ENCODE measurements around the gene MAP2K3.

The MAP2K3 gene

DNA sequence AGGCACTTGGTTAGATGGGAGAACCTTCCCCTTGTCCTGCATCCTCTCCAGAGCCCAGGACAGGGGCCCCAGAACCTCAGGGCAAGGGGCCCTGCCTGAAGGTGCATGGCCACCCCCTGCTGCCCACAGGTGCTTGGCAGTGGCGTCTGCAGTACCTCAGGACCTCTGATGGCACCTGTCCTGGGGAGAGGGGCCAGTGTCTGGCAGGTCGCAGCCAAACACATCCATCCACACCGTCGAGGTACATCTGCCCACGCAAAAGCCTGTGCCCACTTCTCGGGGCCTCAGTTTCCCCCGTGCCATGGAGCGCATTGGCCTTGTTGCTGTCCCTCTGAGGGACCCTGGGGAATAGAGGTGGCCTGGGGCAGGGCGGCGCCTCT, 9.3 kb downstream of the MAP2K3 start:
- ATAC-seq (no peak), DNase-seq (no peak)
- H3K9me3 Mint-ChIP-seq = no peaks in the 10 kb centered on the region
- peaks cover 3% of the 10 kb centered on the region for H3K27me3 Mint-ChIP-seq
- peaks cover 36% of the 10 kb centered on the region for H3K4me1 Mint-ChIP-seq
- no peak overlapping the region for H3K27ac Mint-ChIP-seq
- H3K36me3 Mint-ChIP-seq (ENCODE audit: low read depth) = peaks cover 28% of the 10 kb centered on the region
- H3K4me3 Mint-ChIP-seq = no peak overlapping the region

DNA sequence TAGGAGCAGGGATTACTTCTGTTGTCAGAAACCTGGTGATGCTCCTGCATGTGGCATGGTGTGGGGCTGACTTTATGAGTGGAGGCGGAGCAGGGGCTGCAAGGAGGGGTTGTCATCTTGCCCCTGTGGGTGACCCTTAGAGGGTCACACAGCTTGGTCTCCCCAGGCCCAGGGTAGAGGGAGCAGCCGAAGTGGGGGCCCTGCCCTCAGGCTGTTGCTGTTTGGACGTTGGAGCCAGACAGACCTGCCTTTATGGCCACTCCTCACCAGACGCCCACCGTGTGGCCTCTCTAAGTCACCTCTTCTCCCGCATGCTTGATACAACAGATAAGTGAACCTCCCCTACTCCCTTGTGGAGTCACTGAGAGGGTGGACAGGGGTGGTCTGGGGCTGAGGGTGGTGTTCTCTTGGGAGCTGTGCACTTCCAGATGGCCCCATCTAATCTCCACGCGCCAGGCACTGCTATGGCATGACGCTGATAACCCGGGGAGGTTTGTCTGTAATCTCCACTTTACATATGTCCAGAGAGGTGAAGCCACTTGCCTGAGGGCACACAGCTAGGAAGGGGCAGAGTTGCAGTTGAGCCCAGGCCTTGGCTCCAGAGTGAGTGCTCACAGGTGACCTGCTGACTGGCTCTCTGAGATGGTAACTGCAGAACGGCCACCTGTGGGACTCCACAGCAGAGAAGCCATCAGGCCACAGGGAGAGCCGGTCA, 10.0 kb downstream of the MAP2K3 start:
- peaks cover 26% of the 10 kb centered on the region for H3K36me3 Mint-ChIP-seq (ENCODE audit: low read depth)
- no peak for ATAC-seq
- H3K27ac Mint-ChIP-seq = peak overlapping the region; percentile 21
- no peak for DNase-seq
- H3K9me3 Mint-ChIP-seq = no peaks in the 10 kb centered on the region
- peaks cover 30% of the 10 kb centered on the region for H3K4me1 Mint-ChIP-seq
- H3K4me3 Mint-ChIP-seq = no peak overlapping the region
- peaks cover 3% of the 10 kb centered on the region for H3K27me3 Mint-ChIP-seq

- no peak for DNase-seq
- Mint-ChIP-seq H3K36me3 (ENCODE audit: low read depth) (peaks cover 33% of the 10 kb centered on the region), H3K4me3 (no peak overlapping the region), H3K27ac (no peak overlapping the region), H3K27me3 (peaks cover 3% of the 10 kb centered on the region), H3K9me3 (no peaks in the 10 kb centered on the region), H3K4me1 (peaks cover 25% of the 10 kb centered on the region)
- ATAC-seq = peak; percentile 4
Observed at GRCh38 chr17:21295036-21295952, 10.8 kb downstream of the MAP2K3 start.

DNA sequence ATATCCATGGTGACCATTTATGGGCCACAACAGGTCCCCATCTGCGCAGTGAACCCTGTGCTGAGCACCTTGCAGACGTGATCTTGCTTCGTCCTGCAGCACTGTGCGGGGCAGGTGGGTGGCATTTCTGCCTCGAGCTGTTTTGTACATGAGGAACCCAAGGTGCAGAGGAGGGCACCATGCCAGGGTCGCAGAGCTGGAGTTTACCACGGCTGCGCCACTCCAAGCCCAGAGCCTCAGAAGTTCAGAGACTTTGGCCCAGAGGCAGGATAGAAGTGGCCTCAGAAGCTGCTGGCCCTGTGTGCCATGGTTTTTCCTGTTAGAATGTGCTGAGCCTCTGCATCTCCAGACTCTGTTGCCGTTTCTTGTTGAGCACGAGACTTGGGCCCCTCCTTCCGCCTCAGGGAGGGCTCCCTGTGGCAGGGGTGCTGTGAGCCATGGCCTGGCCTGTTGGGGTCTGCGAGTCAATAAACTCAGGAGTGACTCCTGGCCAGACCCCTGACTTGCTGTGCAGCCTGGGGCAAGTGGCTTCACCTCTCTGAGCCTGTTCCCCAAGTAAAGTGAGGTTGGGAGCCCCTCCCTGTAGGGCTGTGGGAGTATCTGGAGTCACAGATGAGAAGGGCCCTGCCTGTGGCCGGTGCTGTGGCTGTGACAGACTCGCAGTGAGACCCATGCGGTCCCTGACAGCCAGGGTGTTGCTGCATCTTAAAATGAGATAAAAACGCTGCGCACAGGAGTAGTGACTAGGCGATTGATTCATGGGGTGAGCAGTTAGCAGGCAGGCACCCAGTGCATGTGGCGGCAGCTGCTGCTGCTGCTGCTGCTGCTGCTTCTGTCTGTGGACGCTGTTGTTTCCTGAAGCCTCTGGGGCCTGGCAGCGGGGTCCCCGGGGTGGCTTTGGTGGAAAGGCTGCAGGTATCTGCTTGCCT, 11.8 kb downstream of the MAP2K3 start:
- H3K36me3 Mint-ChIP-seq (ENCODE audit: low read depth) = peaks cover 37% of the 10 kb centered on the region
- H3K27me3 Mint-ChIP-seq = no peaks in the 10 kb centered on the region
- peaks cover 15% of the 10 kb centered on the region for H3K4me1 Mint-ChIP-seq
- no peaks in the 10 kb centered on the region for H3K9me3 Mint-ChIP-seq
- no peak overlapping the region for H3K27ac Mint-ChIP-seq
- no peak for DNase-seq
- no peak overlapping the region for H3K4me3 Mint-ChIP-seq
- no peak for ATAC-seq

- no peaks in the 10 kb centered on the region for H3K27me3 Mint-ChIP-seq
- peaks cover 11% of the 10 kb centered on the region for H3K4me1 Mint-ChIP-seq
- DNase-seq = no peak
- ATAC-seq = no peak
- H3K9me3 Mint-ChIP-seq = no peaks in the 10 kb centered on the region
- no peak overlapping the region for H3K27ac Mint-ChIP-seq
- H3K4me3 Mint-ChIP-seq = no peak overlapping the region
- H3K36me3 Mint-ChIP-seq (ENCODE audit: low read depth) = peaks cover 32% of the 10 kb centered on the region
Observed at GRCh38 chr17:21297026-21297520, 12.6 kb downstream of the MAP2K3 start.

GRCh38 chr17:21297597-21297996, 13.1 kb downstream of the MAP2K3 start:
- DNase-seq (no peak), ATAC-seq (no peak)
- H3K36me3 Mint-ChIP-seq (ENCODE audit: low read depth) = peaks cover 35% of the 10 kb centered on the region
- H3K27ac Mint-ChIP-seq = no peak overlapping the region
- H3K4me3 Mint-ChIP-seq = no peak overlapping the region
- H3K27me3 Mint-ChIP-seq = no peaks in the 10 kb centered on the region
- H3K9me3 Mint-ChIP-seq = no peaks in the 10 kb centered on the region
- H3K4me1 Mint-ChIP-seq = peaks cover 11% of the 10 kb centered on the region

- Mint-ChIP-seq H3K4me1 (peaks cover 9% of the 10 kb centered on the region), H3K9me3 (no peaks in the 10 kb centered on the region), H3K27ac (no peak overlapping the region), H3K36me3 (ENCODE audit: low read depth) (peaks cover 37% of the 10 kb centered on the region), H3K4me3 (no peak overlapping the region), H3K27me3 (no peaks in the 10 kb centered on the region)
- DNase-seq = no peak
- no peak for ATAC-seq
Observed at GRCh38 chr17:21298056-21298982, 13.8 kb downstream of the MAP2K3 start.

GRCh38 chr17:21298983-21299519, 14.5 kb downstream of the MAP2K3 start:
- Mint-ChIP-seq H3K4me1 (peaks cover 9% of the 10 kb centered on the region), H3K27me3 (no peaks in the 10 kb centered on the region), H3K9me3 (no peaks in the 10 kb centered on the region), H3K27ac (no peak overlapping the region), H3K4me3 (no peak overlapping the region), H3K36me3 (ENCODE audit: low read depth) (peaks cover 44% of the 10 kb centered on the region)
- ATAC-seq (no peak), DNase-seq (no peak)

DNA sequence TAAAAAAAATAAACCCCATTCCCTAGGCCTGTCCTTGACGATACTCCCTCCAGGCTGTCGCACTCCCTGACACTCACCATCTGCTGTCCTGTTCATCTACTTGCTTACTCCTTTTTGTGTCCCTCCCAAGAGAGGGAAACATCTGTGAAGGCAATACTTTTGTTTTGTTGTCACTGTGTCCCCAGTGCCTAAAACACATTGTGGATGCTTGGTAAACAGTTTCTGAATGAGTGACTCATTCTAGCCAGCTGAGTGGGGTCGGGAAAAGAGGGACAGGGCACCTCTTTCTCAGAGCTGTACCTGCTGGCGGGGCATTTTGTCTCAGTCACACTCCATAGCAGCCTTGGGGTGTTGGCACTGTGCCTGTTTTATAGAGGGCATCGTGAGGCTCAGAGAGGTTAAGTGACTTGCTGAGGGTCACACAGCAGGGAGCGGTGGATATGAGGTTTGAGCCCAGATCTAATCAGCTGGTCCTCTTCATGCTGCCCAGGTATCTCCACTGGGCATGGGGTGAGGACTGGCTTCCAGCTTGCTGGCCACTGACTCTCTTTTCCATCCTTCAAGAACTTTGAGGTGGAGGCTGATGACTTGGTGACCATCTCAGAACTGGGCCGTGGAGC, 15.6 kb downstream of the MAP2K3 start:
- Mint-ChIP-seq H3K27me3 (no peaks in the 10 kb centered on the region), H3K9me3 (no peaks in the 10 kb centered on the region), H3K27ac (no peak overlapping the region), H3K36me3 (ENCODE audit: low read depth) (peaks cover 37% of the 10 kb centered on the region), H3K4me1 (peaks cover 2% of the 10 kb centered on the region), H3K4me3 (no peak overlapping the region)
- ATAC-seq (no peak), DNase-seq (no peak)

GRCh38 chr17:21300601-21301571, 16.4 kb downstream of the MAP2K3 start:
- Mint-ChIP-seq H3K36me3 (ENCODE audit: low read depth) (peaks cover 41% of the 10 kb centered on the region), H3K4me3 (no peak overlapping the region), H3K9me3 (no peaks in the 10 kb centered on the region), H3K27me3 (no peaks in the 10 kb centered on the region), H3K4me1 (peaks cover 2% of the 10 kb centered on the region), H3K27ac (no peak overlapping the region)
- DNase-seq (no peak), ATAC-seq (no peak)

DNA sequence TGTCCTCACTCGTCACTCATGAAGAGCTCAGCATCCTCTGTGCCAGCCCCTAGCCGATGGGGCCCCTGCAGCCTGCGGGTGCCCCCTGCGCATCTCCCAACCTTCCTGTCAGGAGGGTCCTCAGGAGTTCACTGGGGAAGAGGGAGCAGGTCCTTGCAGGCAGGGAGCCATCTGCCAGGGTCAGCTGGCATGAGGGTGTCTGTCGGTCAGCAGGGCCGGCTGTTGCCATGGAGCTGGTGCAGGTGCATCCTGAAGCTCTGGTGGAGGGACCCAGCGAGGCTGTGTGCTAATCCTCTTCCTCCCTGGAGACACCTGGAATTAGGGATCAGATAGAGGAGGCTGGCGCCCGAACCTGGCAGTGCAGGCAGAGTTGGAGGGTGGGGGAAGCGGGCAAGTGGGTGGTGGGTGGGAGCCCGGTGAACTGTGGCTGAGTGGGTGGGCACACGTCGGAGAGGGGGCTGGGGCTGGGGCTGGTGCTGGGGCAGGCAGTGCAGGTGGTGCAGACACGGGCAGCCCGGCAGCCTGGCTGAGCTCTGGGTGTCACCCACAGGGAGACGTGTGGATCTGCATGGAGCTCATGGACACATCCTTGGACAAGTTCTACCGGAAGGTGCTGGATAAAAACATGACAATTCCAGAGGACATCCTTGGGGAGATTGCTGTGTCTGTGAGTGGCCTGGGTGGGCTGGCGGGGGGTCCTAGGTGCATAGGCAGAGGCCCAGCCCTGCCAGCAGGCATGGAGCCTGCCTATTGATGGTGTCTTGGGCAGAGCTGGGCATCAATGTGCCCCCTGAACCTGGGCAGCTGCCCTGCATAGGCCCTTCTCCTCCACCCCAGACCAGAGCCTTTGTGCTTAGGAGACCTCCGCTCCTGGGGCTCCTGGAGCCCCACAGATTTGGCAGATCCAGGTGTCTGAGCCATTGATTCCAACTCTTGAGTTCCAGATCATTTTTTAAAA, 17.4 kb downstream of the MAP2K3 start:
- Mint-ChIP-seq H3K27me3 (no peaks in the 10 kb centered on the region), H3K36me3 (ENCODE audit: low read depth) (peaks cover 51% of the 10 kb centered on the region), H3K4me3 (no peak overlapping the region), H3K9me3 (no peaks in the 10 kb centered on the region), H3K4me1 (peaks cover 2% of the 10 kb centered on the region), H3K27ac (no peak overlapping the region)
- DNase-seq (no peak), ATAC-seq (no peak)
